Measurements from ENCODE around the gene MLIP.

Gene MLIP

DNA sequence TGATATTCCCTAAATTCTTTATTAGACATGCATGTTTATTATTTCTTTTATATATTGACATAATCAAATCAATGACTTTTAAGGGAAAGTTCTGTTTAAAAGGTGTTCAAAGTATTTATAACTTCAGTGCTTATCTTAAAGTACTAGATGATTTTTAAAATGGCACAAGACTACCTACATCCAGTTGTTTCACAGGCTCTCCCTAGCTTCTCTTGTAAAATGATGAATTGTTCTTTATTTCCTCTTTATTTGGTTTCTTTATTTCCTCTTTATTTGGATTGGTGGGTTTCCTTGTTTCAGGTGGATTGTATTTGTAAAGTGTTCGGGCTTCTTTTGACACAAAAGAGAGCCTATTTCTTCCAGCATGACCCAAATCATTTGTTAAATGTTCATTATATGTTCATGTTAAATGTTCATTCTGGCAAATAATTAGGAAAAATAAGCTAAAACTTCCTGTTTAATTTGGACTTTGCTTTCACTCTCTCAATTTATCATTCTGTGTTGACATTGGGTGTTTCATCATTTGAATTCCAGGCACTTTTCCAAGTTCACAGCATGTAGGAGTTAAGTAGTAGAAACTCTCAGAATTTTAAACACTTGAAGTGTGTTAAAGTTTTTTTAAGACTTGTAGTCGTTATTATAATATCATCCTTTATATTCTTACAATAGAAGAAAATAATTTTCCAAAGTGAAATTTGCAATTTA lies 24.6 kb downstream of the MLIP start:
- Histone ChIP-seq H3K4me1 (ENCODE audit: control insufficient read depth in 2 of 2, insufficient read depth in 2 of 2, low read length in 2 of 2) (no peaks in the 10 kb centered on the region), H3K36me3 (ENCODE audit: control insufficient read depth in 2 of 2, insufficient read depth in 2 of 2, low read length in 2 of 2) (no peaks in the 10 kb centered on the region), H3K4me3 (ENCODE audit: low read length in 2 of 2) (peak overlapping the region; percentile 22 to 46), H3K9ac (ENCODE audit: low read depth in 1 of 2, low read length in 2 of 2) (no peak overlapping the region), H3K27ac (ENCODE audit: low read depth in 2 of 2, low read length in 2 of 2) (peak overlapping the region in 1 of 2 donors; percentile 9), H3K27me3 (ENCODE audit: control insufficient read depth in 2 of 2, insufficient read depth in 2 of 2, low read length in 2 of 2) (no peaks in the 10 kb centered on the region), H3K9me3 (ENCODE audit: control insufficient read depth in 2 of 2, low read length in 2 of 2) (no peaks in the 10 kb centered on the region)

DNA sequence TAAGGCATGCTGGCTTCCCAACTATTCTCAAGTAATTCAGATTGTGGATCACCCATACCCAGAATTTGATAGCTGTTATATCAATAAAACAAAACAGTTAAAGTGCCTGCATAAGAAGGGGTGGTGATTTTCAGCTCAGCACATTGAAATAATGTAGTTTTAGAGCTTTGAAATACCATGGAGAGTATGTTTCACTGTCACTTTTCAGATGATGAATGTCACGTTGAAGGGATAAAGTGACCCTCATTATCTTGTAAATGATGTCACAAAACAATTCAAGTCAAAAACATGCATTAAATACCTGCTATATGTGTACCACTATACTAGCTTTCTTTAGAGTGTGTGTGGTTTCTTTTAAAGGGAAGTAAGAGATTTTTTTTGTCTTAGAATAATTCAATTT lies 27.6 kb downstream of the MLIP start:
- Histone ChIP-seq H3K36me3 (ENCODE audit: control insufficient read depth in 2 of 2, insufficient read depth in 2 of 2, low read length in 2 of 2) (no peaks in the 10 kb centered on the region), H3K9me3 (ENCODE audit: control insufficient read depth in 2 of 2, low read length in 2 of 2) (no peaks in the 10 kb centered on the region), H3K4me1 (ENCODE audit: control insufficient read depth in 2 of 2, insufficient read depth in 2 of 2, low read length in 2 of 2) (no peaks in the 10 kb centered on the region), H3K4me3 (ENCODE audit: low read length in 2 of 2) (no peak overlapping the region), H3K27ac (ENCODE audit: low read depth in 2 of 2, low read length in 2 of 2) (no peak overlapping the region), H3K27me3 (ENCODE audit: control insufficient read depth in 2 of 2, insufficient read depth in 2 of 2, low read length in 2 of 2) (no peaks in the 10 kb centered on the region), H3K9ac (ENCODE audit: low read depth in 1 of 2, low read length in 2 of 2) (no peak overlapping the region)

DNA sequence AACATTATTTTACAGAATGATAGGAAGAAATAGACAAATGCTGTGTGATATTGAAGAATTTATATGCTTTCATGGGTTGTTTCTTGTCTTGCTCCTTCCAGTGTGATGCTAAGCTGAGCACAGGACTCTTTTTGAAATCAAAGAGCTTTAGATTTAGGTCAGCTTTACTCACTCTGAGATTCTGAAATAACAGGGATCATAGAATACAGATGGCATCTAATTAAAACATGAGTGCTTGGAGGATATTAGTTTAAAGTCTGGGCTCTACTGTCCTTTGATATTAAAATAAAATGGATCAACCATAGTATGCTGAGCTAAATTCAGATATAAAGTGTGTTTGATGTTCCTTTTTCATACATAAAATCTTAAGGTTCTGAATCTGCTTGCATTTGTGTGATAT lies 29.6 kb downstream of the MLIP start:
- Histone ChIP-seq H3K27ac (ENCODE audit: low read depth in 2 of 2, low read length in 2 of 2) (no peak overlapping the region), H3K4me1 (ENCODE audit: control insufficient read depth in 2 of 2, insufficient read depth in 2 of 2, low read length in 2 of 2) (no peaks in the 10 kb centered on the region), H3K27me3 (ENCODE audit: control insufficient read depth in 2 of 2, insufficient read depth in 2 of 2, low read length in 2 of 2) (no peaks in the 10 kb centered on the region)

DNA sequence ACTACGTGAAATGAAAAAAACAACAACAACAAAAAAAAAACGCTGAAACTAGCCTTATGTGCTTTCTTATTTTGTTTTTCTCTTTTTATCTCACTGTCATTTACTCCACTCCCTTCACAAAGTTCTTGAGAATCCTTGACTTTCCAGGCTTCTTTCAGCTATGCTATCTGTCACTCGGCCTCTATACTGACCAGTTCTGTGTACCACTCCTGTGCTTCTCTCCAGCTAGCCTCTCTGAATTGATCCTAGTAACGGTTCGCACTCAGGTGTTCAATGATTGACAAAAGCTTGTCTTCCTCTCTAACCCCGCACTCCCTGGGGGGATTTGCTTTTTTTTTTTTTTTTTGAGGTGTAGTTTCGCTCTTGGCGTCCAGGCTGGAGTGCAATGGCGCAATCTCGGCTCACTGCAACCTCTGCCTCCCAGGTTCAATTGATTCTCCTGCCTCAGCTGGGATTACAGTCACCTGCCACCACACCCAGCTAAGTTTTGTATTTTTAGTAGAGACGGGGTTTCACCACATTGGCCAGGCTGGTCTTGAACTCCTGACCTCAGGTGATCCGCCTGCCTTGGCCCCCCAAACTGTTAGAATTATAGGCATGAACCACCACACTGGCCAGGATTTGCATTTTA lies 31.8 kb downstream of the MLIP start:
- Histone ChIP-seq H3K4me3 (ENCODE audit: low read length in 2 of 2) (no peak overlapping the region), H3K27ac (ENCODE audit: low read depth in 2 of 2, low read length in 2 of 2) (no peak overlapping the region), H3K36me3 (ENCODE audit: control insufficient read depth in 2 of 2, insufficient read depth in 2 of 2, low read length in 2 of 2) (no peaks in the 10 kb centered on the region), H3K4me1 (ENCODE audit: control insufficient read depth in 2 of 2, insufficient read depth in 2 of 2, low read length in 2 of 2) (no peaks in the 10 kb centered on the region), H3K27me3 (ENCODE audit: control insufficient read depth in 2 of 2, insufficient read depth in 2 of 2, low read length in 2 of 2) (no peaks in the 10 kb centered on the region), H3K9me3 (ENCODE audit: control insufficient read depth in 2 of 2, low read length in 2 of 2) (no peaks in the 10 kb centered on the region), H3K9ac (ENCODE audit: low read depth in 1 of 2, low read length in 2 of 2) (no peak overlapping the region)

More for the DNA sequence above, 29.6 kb downstream of the MLIP start:
- Histone ChIP-seq H3K4me3 (ENCODE audit: low read length in 2 of 2) (no peak overlapping the region), H3K9ac (ENCODE audit: low read depth in 1 of 2, low read length in 2 of 2) (no peak overlapping the region), H3K9me3 (ENCODE audit: control insufficient read depth in 2 of 2, low read length in 2 of 2) (no peaks in the 10 kb centered on the region), H3K36me3 (ENCODE audit: control insufficient read depth in 2 of 2, insufficient read depth in 2 of 2, low read length in 2 of 2) (no peaks in the 10 kb centered on the region)

DNA sequence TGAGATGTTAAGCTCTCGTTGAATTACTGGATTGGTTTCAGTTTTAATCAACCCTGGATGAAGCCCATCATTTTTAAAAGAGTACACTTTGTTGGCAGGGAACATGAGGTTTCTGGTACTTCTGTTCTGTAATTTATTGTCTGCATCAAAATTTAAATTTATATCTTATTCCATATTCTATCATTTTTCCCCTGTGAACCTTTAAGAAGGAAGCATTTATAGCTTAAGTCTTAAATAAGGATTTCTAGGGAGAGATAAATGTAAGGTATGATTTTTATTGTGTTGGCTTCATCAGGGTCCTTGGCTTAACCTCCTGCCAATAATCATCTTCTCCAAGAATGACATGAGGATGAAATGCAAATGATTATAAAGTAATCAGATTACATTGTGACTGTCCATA lies 40.6 kb downstream of the MLIP start:
- H3K4me3 ChIP-seq (ENCODE audit: low read length in 2 of 2), result no peak overlapping the region
- no peaks in the 10 kb centered on the region for H3K4me1 ChIP-seq (ENCODE audit: control insufficient read depth in 2 of 2, insufficient read depth in 2 of 2, low read length in 2 of 2)
- no peak overlapping the region for H3K27ac ChIP-seq (ENCODE audit: low read depth in 2 of 2, low read length in 2 of 2)
- H3K9me3 ChIP-seq (ENCODE audit: control insufficient read depth in 2 of 2, low read length in 2 of 2), result no peaks in the 10 kb centered on the region
- H3K36me3 ChIP-seq (ENCODE audit: control insufficient read depth in 2 of 2, insufficient read depth in 2 of 2, low read length in 2 of 2), result no peaks in the 10 kb centered on the region
- no peak overlapping the region for H3K9ac ChIP-seq (ENCODE audit: low read depth in 1 of 2, low read length in 2 of 2)
- no peaks in the 10 kb centered on the region for H3K27me3 ChIP-seq (ENCODE audit: control insufficient read depth in 2 of 2, insufficient read depth in 2 of 2, low read length in 2 of 2)

DNA sequence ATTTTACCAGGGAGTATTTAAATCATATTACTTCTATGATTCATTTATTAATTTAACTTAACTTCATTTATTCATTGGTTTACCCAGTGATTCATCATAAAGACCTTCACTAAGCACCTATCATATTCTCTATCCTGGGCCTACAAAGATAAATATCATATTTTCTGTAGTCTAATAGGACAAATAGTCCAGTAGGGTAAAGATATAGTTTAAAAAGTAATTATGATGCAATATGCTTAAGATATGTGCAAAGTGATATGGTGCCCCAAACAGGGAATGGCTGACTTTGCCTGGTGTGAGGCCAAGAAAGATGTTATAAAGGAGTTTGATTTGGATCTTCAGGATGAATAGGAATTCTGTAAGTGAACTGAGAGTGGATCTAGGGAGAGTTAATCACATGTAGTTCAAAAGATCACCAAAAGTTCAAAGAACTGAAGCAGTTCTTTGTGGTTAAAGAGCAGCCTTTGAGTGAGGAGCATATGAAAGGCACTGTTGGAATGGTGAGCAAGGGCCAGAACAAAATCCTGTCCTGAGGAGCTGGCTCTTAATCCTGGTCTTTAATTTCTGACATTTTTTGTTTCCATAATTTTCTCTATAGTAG lies 45.5 kb downstream of the MLIP start:
- no peaks in the 10 kb centered on the region for H3K27me3 ChIP-seq (ENCODE audit: control insufficient read depth in 2 of 2, insufficient read depth in 2 of 2, low read length in 2 of 2)
- no peaks in the 10 kb centered on the region for H3K4me1 ChIP-seq (ENCODE audit: control insufficient read depth in 2 of 2, insufficient read depth in 2 of 2, low read length in 2 of 2)
- no peak overlapping the region for H3K9ac ChIP-seq (ENCODE audit: low read depth in 1 of 2, low read length in 2 of 2)
- no peak overlapping the region for H3K4me3 ChIP-seq (ENCODE audit: low read length in 2 of 2)
- H3K36me3 ChIP-seq (ENCODE audit: control insufficient read depth in 2 of 2, insufficient read depth in 2 of 2, low read length in 2 of 2), result no peaks in the 10 kb centered on the region
- no peaks in the 10 kb centered on the region for H3K9me3 ChIP-seq (ENCODE audit: control insufficient read depth in 2 of 2, low read length in 2 of 2)
- no peak overlapping the region for H3K27ac ChIP-seq (ENCODE audit: low read depth in 2 of 2, low read length in 2 of 2)

DNA sequence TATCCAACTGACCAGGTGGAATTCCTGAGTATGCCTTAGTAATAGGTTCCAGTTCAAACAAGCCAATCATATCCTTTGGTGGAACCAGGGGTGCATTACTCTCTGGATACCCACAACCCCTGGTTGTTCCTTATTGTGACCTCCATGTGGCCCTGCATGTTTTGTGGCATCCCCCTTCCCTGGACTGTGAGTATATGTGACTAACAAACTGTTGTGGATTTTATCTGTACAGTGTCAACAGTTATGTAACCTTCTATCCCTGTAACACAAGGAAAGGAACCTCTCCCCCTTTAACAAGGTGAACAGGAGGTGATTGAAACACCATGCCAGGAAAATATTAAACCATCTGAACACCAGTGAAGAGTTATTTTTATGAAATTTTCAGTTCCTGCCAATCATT lies 46.2 kb downstream of the MLIP start:
- no peaks in the 10 kb centered on the region for H3K9me3 ChIP-seq (ENCODE audit: control insufficient read depth in 2 of 2, low read length in 2 of 2)
- H3K4me3 ChIP-seq (ENCODE audit: low read length in 2 of 2), result no peak overlapping the region
- H3K27me3 ChIP-seq (ENCODE audit: control insufficient read depth in 2 of 2, insufficient read depth in 2 of 2, low read length in 2 of 2), result no peaks in the 10 kb centered on the region
- H3K27ac ChIP-seq (ENCODE audit: low read depth in 2 of 2, low read length in 2 of 2), result no peak overlapping the region
- H3K9ac ChIP-seq (ENCODE audit: low read depth in 1 of 2, low read length in 2 of 2), result no peak overlapping the region
- H3K4me1 ChIP-seq (ENCODE audit: control insufficient read depth in 2 of 2, insufficient read depth in 2 of 2, low read length in 2 of 2), result no peaks in the 10 kb centered on the region
- H3K36me3 ChIP-seq (ENCODE audit: control insufficient read depth in 2 of 2, insufficient read depth in 2 of 2, low read length in 2 of 2), result no peaks in the 10 kb centered on the region

DNA sequence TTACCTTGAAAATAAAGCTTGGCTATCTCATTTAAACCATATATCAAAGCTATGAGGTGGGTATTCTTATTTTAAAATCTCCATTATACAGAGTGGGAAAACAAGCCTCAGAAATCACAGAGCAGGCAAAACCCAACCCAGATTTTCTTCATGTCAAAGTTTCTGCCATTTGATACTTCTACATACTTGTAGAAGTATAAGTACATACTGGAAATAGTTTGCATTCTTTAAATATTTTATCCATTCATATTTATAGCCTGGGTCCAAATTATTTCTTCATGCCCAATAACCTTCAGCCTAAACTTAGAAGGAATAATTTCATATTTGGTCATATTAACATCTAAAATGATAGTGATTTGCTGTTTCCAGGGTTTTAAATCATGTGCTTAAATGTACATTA lies 61.8 kb downstream of the MLIP start:
- Histone ChIP-seq H3K27me3 (ENCODE audit: control insufficient read depth in 2 of 2, insufficient read depth in 2 of 2, low read length in 2 of 2) (no peaks in the 10 kb centered on the region), H3K27ac (ENCODE audit: low read depth in 2 of 2, low read length in 2 of 2) (no peak overlapping the region), H3K36me3 (ENCODE audit: control insufficient read depth in 2 of 2, insufficient read depth in 2 of 2, low read length in 2 of 2) (no peaks in the 10 kb centered on the region)

DNA sequence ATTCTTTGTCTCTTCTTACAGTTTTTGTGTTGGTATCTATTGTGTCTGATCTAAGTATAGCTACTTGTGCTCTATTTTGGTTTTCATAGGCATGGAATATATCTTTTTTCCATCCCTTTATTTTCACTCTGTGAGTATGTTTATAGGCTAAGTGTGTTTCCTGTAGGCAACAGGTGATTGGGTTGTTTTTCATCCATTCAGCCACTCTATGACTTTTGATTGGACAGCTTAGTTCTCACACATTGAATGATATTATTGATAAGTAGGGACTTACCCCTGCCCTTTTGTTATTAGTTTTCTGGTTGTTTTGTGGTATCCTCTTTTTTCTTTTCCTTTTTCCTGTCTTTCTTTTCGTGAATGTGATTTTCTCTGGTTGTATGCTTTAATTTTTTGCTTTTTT lies 67.9 kb downstream of the MLIP start:
- no peak overlapping the region for H3K27ac ChIP-seq (ENCODE audit: low read depth in 2 of 2, low read length in 2 of 2)
- no peaks in the 10 kb centered on the region for H3K9me3 ChIP-seq (ENCODE audit: control insufficient read depth in 2 of 2, low read length in 2 of 2)
- no peak overlapping the region for H3K4me3 ChIP-seq (ENCODE audit: low read length in 2 of 2)

More for the DNA sequence above, 61.8 kb downstream of the MLIP start:
- Histone ChIP-seq H3K9me3 (ENCODE audit: control insufficient read depth in 2 of 2, low read length in 2 of 2) (no peaks in the 10 kb centered on the region), H3K4me1 (ENCODE audit: control insufficient read depth in 2 of 2, insufficient read depth in 2 of 2, low read length in 2 of 2) (no peaks in the 10 kb centered on the region), H3K9ac (ENCODE audit: low read depth in 1 of 2, low read length in 2 of 2) (no peak overlapping the region), H3K4me3 (ENCODE audit: low read length in 2 of 2) (no peak overlapping the region)

DNA sequence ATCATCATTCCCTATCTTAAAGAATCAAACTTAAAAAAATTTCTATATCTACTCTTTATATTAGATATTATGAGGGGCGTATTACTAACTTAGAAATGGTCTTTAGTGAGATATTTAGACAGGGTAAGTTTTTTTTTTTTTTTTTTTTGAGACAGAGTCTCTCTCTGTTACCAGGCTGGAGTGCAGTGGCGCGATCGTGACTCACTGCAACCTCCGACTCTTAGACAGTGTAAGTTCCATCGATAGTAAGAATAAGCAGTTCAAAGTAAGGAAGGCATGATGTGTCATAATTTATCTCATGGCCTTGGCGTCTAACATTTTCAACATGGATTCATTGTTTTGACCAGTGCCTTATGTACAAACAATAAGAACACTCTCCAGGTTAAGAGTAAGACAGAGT lies 72.4 kb downstream of the MLIP start:
- Histone ChIP-seq H3K36me3 (ENCODE audit: control insufficient read depth in 2 of 2, insufficient read depth in 2 of 2, low read length in 2 of 2) (no peaks in the 10 kb centered on the region), H3K9ac (ENCODE audit: low read depth in 1 of 2, low read length in 2 of 2) (no peak overlapping the region)

More for the DNA sequence above, 67.9 kb downstream of the MLIP start:
- Histone ChIP-seq H3K36me3 (ENCODE audit: control insufficient read depth in 2 of 2, insufficient read depth in 2 of 2, low read length in 2 of 2) (no peaks in the 10 kb centered on the region), H3K9ac (ENCODE audit: low read depth in 1 of 2, low read length in 2 of 2) (no peak overlapping the region), H3K27me3 (ENCODE audit: control insufficient read depth in 2 of 2, insufficient read depth in 2 of 2, low read length in 2 of 2) (no peaks in the 10 kb centered on the region), H3K4me1 (ENCODE audit: control insufficient read depth in 2 of 2, insufficient read depth in 2 of 2, low read length in 2 of 2) (no peaks in the 10 kb centered on the region)

More for the DNA sequence above, 72.4 kb downstream of the MLIP start:
- no peak overlapping the region for H3K4me3 ChIP-seq (ENCODE audit: low read length in 2 of 2)
- H3K9me3 ChIP-seq (ENCODE audit: control insufficient read depth in 2 of 2, low read length in 2 of 2), result no peaks in the 10 kb centered on the region
- H3K4me1 ChIP-seq (ENCODE audit: control insufficient read depth in 2 of 2, insufficient read depth in 2 of 2, low read length in 2 of 2), result no peaks in the 10 kb centered on the region
- no peak overlapping the region for H3K27ac ChIP-seq (ENCODE audit: low read depth in 2 of 2, low read length in 2 of 2)
- no peaks in the 10 kb centered on the region for H3K27me3 ChIP-seq (ENCODE audit: control insufficient read depth in 2 of 2, insufficient read depth in 2 of 2, low read length in 2 of 2)

All from mucosa of rectum (tissue), 2 donors.